ENCODE results near the gene RETREG1.

GRCh38 chr5:16540421-16540820 lies 76.4 kb downstream of the RETREG1 start:
- TF ChIP-seq CTCF (conservative IDR thresholded peaks at IDR 0.05) (no peak), ZFX (IDR thresholded peaks at IDR 0.05) (no peak)

Data from C4-2B (cell line).